ENCODE results near the gene HS6ST1. TPM values are rescaled to one million over a fixed set of nuclear protein-coding genes. Genes with fewer than 3 reads are reported as not detected.

HS6ST1 gene
- total and polyA plus RNA-seq, 2 donors (not counting 3 experiments of a cell fraction or from before 2014, with no cell fraction given): 12.8 to 19.4 TPM

GRCh38 chr2:128344101-128344500, 25.4 kb upstream of the HS6ST1 start:
- POLR2A ChIA-PET: interaction anchor here (0.7 kb wide), 1 partner anchor 42 kb away, joined by 7 read pairs; no protein-coding TSS in a partner anchor
- FAIRE-seq: no peak

More at GRCh38 chr2:128344101-128344500, 25.4 kb upstream of the HS6ST1 start:
- Histone ChIP-seq H3K4me1 (ENCODE audit: control insufficient read depth, extremely low read depth, insufficient read depth, low read length) (no peaks in the 10 kb centered on the region), H2AFZ (ENCODE audit: low read depth, low read length) (no peak overlapping the region), H3K9me1 (replicated peaks; ENCODE audit: control insufficient read depth, extremely low read depth, insufficient read depth, low read length) (no peaks in the 10 kb centered on the region), H3K36me3 (ENCODE audit: control insufficient read depth in 2 of 2, extremely low read depth in 1 of 2, insufficient read depth in 2 of 2, low read length in 2 of 2) (no peaks in the 10 kb centered on the region), H3K4me3 (replicated peaks in 1 of 3; ENCODE audit: insufficient read depth in 1 of 3, low read depth in 1 of 3, low read length in 3 of 3) (no peak overlapping the region), H3K27me3 (ENCODE audit: control insufficient read depth in 2 of 2, insufficient read depth in 2 of 2, low read length in 2 of 2) (no peaks in the 10 kb centered on the region), H3K9ac (replicated peaks; ENCODE audit: extremely low read depth, insufficient read depth, low read length) (no peak overlapping the region), H4K20me1 (replicated peaks; ENCODE audit: control insufficient read depth, extremely low read depth, insufficient read depth, low read length) (no peaks in the 10 kb centered on the region), H3K27ac (ENCODE audit: insufficient read depth, low read depth, low read length) (no peak overlapping the region), H3K9me3 (replicated peaks; ENCODE audit: control insufficient read depth, insufficient read depth, low read length) (no peaks in the 10 kb centered on the region), H3K4me2 (ENCODE audit: insufficient read depth, low read length) (no peak overlapping the region), H3K79me2 (ENCODE audit: control insufficient read depth, insufficient read depth, low read length) (no peaks in the 10 kb centered on the region)
- TF ChIP-seq CTCF (IDR thresholded peaks at IDR 0.05; ENCODE audit: extremely low read depth in 1 of 2, insufficient read depth in 1 of 2, low read depth in 1 of 2, low read length in 2 of 2) (no peak), JUN (IDR thresholded peaks at IDR 0.05; ENCODE audit: borderline replicate concordance, insufficient read depth, insufficient read length, low read depth) (no peak), GATA2 (IDR thresholded peaks at IDR 0.05; ENCODE audit: insufficient read depth, insufficient read length, low read depth, low read length) (no peak), MYC (IDR thresholded peaks at IDR 0.05; ENCODE audit: low read depth, low read length) (no peak), POLR2A (IDR thresholded peaks at IDR 0.05; ENCODE audit: low read depth, low read length) (no peak), FOS (IDR thresholded peaks at IDR 0.05; ENCODE audit: borderline replicate concordance, insufficient read depth, low read length) (no peak), POLR2AphosphoS5 (IDR thresholded peaks at IDR 0.05; ENCODE audit: insufficient read depth, low read depth, low read length) (no peak), EZH2 (IDR thresholded peaks at IDR 0.05; ENCODE audit: borderline replicate concordance, low read depth, low read length, severe bottlenecking) (no peak), MAX (IDR thresholded peaks at IDR 0.05; ENCODE audit: insufficient read depth, insufficient read length) (no peak)
- BruUV-seq (replicated peaks): no TSS peak
- intact Hi-C loops (cut with micrococcal nuclease): no loop called here
- DNase-seq (ENCODE audit: low read depth, low spot score): no peak
- dilution Hi-C loops (cut with MboI; ENCODE audit: extremely low pct_ligation_motif_present, low sequenced_read_pairs): no loop called here
- CTCF ChIA-PET: no interaction called here
